NCI-H2107 treated with DMSO at 0.1 percent for 48 hours (cell line): ENCODE results near the gene NAP1L4.

ENCODE experiments used
- DNase-seq: peaks from one replicate; lab custom pipeline; 2025; ENCODE audit not compliant: unreplicated experiment; lab: John Stamatoyannopoulos, UW

The NAP1L4 gene

GRCh38 chr11:2992234-2992996 lies at the start of gene NAP1L4:
Gene NAP1L4 (minus strand): TSS chr11:2992329. CDS start chr11:2979220, 13,109 bp downstream.
- DNase-seq = peak; percentile 86

- DNase-seq = no peak
Observed at GRCh38 chr11:3040881-3041280, 48.8 kb upstream of the NAP1L4 start.

- no peak for DNase-seq
Observed at GRCh38 chr11:3037945-3038271, 45.8 kb upstream of the NAP1L4 start.

GRCh38 chr11:3037040-3037944 lies 45.2 kb upstream of the NAP1L4 start:
- no peak for DNase-seq

GRCh38 chr11:3036419-3036818 lies 44.3 kb upstream of the NAP1L4 start:
- DNase-seq = no peak

- DNase-seq = no peak
Observed at GRCh38 chr11:3035333-3035732, 43.2 kb upstream of the NAP1L4 start.

GRCh38 chr11:3030289-3031070 lies 38.4 kb upstream of the NAP1L4 start:
- DNase-seq = no peak

GRCh38 chr11:3028813-3029212 lies 36.7 kb upstream of the NAP1L4 start:
- DNase-seq = no peak

- no peak for DNase-seq
Observed at GRCh38 chr11:3026803-3027202, 34.7 kb upstream of the NAP1L4 start.

GRCh38 chr11:3022982-3023381 lies 30.9 kb upstream of the NAP1L4 start:
- DNase-seq = no peak

GRCh38 chr11:3022300-3022967 lies 30.3 kb upstream of the NAP1L4 start:
- DNase-seq = no peak

- DNase-seq = no peak
Observed at GRCh38 chr11:3021125-3021524, 29.0 kb upstream of the NAP1L4 start.

- DNase-seq = no peak
Observed at GRCh38 chr11:3020011-3020410, 27.9 kb upstream of the NAP1L4 start.

- peak; percentile 47 for DNase-seq
Observed at GRCh38 chr11:3018596-3018995, 26.5 kb upstream of the NAP1L4 start.

- DNase-seq = no peak
Observed at GRCh38 chr11:3016861-3017260, 24.7 kb upstream of the NAP1L4 start.

- DNase-seq = no peak
Observed at GRCh38 chr11:3015796-3016195, 23.7 kb upstream of the NAP1L4 start.

- DNase-seq = no peak
Observed at GRCh38 chr11:3014943-3015342, 22.8 kb upstream of the NAP1L4 start.

GRCh38 chr11:3014057-3014938 lies 22.2 kb upstream of the NAP1L4 start:
- no peak for DNase-seq

- no peak for DNase-seq
Observed at GRCh38 chr11:3011891-3012885, 20.1 kb upstream of the NAP1L4 start.
